BE2C (cell line): ENCODE data around the gene ITGA3.

Source experiments
- DNase-seq: peaks from one replicate; pipeline ENCODE4 v3.0.0-alpha.2; 2020
- H3K27me3 ChIP-seq: fragments of 250-450 bp; sonication (Bioruptor Pico); 2 replicates; pipeline ENCODE4 v1.5.1; 2020; ENCODE audit warnings: mild to moderate bottlenecking
- H3K36me3 ChIP-seq: fragments of 250-450 bp; sonication (Bioruptor Pico); 2 replicates; pipeline ENCODE4 v1.5.1; 2020; ENCODE audit warnings: mild to moderate bottlenecking
- H3K4me1 ChIP-seq: fragments of 250-450 bp; sonication (Bioruptor Pico); 2 replicates; pipeline ENCODE4 v1.5.1; 2020
- H3K4me3 ChIP-seq: 2 replicates; pipeline ENCODE4 v1.5.1; 2011; ENCODE audit warnings: low read depth, low read length
- H3K9me3 ChIP-seq: fragments of 250-450 bp; sonication (Bioruptor Pico); 2 replicates; pipeline ENCODE4 v1.5.1; 2020
- CTCF ChIP-seq: IDR thresholded peaks from 2 replicates; pipeline ENCODE4 v1.5.1; 2012; ENCODE audit warnings: mild to moderate bottlenecking, low read depth, low read length

ITGA3 gene

GRCh38 chr17:50133769-50134099, 77.8 kb downstream of the ITGA3 start:
- H3K27me3 ChIP-seq, result peaks cover 5% of the 10 kb centered on the region
- H3K36me3 ChIP-seq, result peaks cover 44% of the 10 kb centered on the region
- peaks cover 22% of the 10 kb centered on the region for H3K4me1 ChIP-seq
- no peak overlapping the region for H3K4me3 ChIP-seq
- no peak for DNase-seq
- TF ChIP-seq CTCF, result no peak
- no peaks in the 10 kb centered on the region for H3K9me3 ChIP-seq

DNA sequence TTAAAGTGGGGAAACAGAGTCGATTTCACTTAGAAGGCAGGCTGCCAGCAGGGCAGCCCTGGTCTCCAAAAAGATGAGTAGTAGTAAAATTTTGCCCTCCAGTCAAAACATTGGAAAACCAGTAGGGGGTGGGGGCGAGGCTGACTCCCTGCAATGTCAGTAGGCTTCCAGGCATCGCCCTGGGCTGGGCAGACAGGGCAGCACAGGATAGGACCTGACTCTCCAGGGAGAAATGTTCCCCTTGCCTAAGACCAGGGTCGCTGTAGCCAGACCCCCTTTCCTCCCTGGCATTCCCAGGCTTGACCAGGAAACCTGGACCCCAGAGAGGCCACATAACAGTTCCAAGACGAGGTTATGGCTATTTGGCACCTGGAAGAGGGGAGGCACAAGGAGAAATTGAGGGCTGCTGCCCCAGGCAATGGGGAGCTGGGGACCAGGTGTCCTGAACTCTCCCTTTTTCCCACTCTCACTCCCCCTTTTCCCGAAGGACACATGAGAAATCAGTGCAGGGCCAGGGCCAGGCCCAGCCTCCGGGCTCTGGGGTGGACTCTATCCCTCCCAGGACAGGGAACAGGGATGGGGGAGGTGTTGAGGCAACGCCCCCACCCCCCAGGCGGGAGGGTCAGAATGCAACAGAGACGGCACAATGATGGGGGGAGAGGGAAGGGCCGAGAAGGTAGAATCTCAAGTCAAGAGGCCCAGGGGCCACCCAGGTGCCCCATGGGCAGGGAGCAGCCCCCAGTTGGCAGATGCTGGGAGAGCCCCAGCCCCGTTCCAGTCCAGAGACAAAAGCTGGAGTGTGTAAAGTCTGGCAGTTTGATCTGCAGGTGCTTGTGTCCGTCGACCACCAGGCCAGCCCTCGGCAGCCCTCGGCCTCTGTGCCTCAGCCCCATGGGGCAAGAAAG, 78.5 kb downstream of the ITGA3 start:
- peaks cover 51% of the 10 kb centered on the region for H3K36me3 ChIP-seq
- peaks cover 22% of the 10 kb centered on the region for H3K4me1 ChIP-seq

GRCh38 chr17:50135316-50136095, 79.6 kb downstream of the ITGA3 start:
- H3K4me3 ChIP-seq, result no peak overlapping the region
- TF ChIP-seq CTCF, result no peak
- DNase-seq, result no peak

More for the DNA sequence above, 78.5 kb downstream of the ITGA3 start:
- H3K4me3 ChIP-seq, result no peak overlapping the region
- no peaks in the 10 kb centered on the region for H3K9me3 ChIP-seq
- peaks cover 3% of the 10 kb centered on the region; the same call in 1 of the 2 replicates for H3K27me3 ChIP-seq
- peak; percentile 17; the same call in 1 of the 2 replicates for TF ChIP-seq CTCF
- peak; percentile 61 for DNase-seq

DNA sequence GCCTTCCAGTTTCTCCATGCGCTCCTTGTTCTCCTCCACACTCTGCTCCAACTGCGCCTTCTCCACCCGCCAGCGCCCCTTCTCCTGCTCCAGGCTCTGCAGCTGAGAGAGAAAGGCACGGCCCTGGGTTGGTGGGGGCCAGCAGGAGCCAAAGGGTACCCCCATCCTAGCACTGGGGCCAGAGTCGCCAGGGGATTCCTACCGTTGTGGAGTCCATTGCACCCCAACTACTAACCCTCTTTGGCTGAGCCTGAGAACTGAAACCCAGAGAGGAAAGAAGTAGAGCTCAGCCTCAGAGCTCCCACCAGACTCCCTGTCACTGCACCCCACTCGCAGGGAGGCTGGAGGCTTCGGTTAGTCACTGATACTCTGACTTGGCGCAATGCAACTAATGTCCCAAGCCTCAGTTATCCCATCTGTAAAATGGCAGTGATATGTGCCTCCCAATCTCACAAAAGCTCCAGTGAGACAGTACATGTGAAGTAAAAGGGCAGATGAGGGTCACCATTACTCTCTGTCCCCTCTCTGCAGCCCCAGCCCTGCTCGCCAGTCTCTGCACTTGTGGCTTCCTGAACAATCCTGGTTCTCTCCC, 80.3 kb downstream of the ITGA3 start:
- Histone ChIP-seq H3K9me3 (no peaks in the 10 kb centered on the region), H3K36me3 (peaks cover 68% of the 10 kb centered on the region), H3K4me3 (no peak overlapping the region), H3K27me3 (no peaks in the 10 kb centered on the region), H3K4me1 (peaks cover 33% of the 10 kb centered on the region)
- no peak for DNase-seq
- no peak for TF ChIP-seq CTCF

More at GRCh38 chr17:50135316-50136095, 79.6 kb downstream of the ITGA3 start:
- peaks cover 61% of the 10 kb centered on the region for H3K36me3 ChIP-seq
- peaks cover 27% of the 10 kb centered on the region for H3K4me1 ChIP-seq
- H3K9me3 ChIP-seq, result no peaks in the 10 kb centered on the region
- no peaks in the 10 kb centered on the region for H3K27me3 ChIP-seq

DNA sequence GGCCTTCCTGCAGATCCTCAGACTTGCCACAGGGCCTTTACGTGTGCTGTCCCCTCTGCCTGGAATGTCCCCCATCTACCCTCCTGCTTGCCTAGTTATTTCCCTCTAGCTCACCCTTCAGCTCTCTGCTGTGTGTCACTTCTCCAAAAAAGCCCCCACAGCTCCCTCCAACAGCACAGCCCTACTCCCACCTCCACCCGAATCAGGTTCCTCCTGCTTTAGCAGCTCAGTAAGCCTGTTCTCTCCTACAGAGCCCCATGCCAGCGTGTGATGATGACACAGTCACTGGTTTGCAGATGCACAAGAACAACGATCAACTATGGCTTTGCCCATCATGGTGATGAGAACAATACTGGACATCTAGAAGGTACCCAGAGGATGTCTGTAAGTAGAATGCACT, 81.1 kb downstream of the ITGA3 start:
- no peak for DNase-seq
- Histone ChIP-seq H3K27me3 (no peaks in the 10 kb centered on the region), H3K4me3 (no peak overlapping the region), H3K9me3 (no peaks in the 10 kb centered on the region), H3K4me1 (peaks cover 33% of the 10 kb centered on the region), H3K36me3 (peaks cover 77% of the 10 kb centered on the region)
- no peak for TF ChIP-seq CTCF
